Endodermal cell (in vitro differentiated cells): ENCODE measurements around the gene RSPH6A. TPM values are rescaled to one million over a fixed set of nuclear protein-coding genes. Genes with fewer than 3 reads are reported as not detected.
A peak's percentile ranks its signal among the peaks of the same experiment; 100 is the strongest.

ENCODE experiments used
- DNase-seq: peaks from one replicate; pipeline ENCODE4 v3.0.0-alpha.2; 2017
- H3K27ac ChIP-seq: 2 replicates; pipeline ENCODE4 v1.5.1; 2013; ENCODE audit warnings: mild to moderate bottlenecking, low read depth, low read length, moderate library complexity
- H3K27me3 ChIP-seq: 2 replicates; pipeline ENCODE4 v1.6.1; 2013; ENCODE audit warnings: mild to moderate bottlenecking, low read length, moderate library complexity; ENCODE audit not compliant: insufficient read depth, control insufficient read depth, poor library complexity, severe bottlenecking
- H3K36me3 ChIP-seq: 2 replicates; pipeline ENCODE4 v1.7.0; 2013; ENCODE audit warnings: mild to moderate bottlenecking, low read length, moderate library complexity; ENCODE audit not compliant: control insufficient read depth, insufficient read depth
- H3K4me1 ChIP-seq: one replicate; pipeline ENCODE4 v1.7.0; 2013; ENCODE audit warnings: low read length; ENCODE audit not compliant: control insufficient read depth, insufficient read depth
- H3K4me3 ChIP-seq: 2 replicates; pipeline ENCODE4 v1.5.1; 2013; ENCODE audit warnings: mild to moderate bottlenecking, low read length, moderate library complexity
- H3K9ac ChIP-seq: 2 replicates; pipeline ENCODE4 v1.6.1; 2013; ENCODE audit warnings: mild to moderate bottlenecking, low read length, moderate library complexity; ENCODE audit not compliant: poor library complexity, severe bottlenecking; ENCODE audit errors: extremely low read depth
- H3K9me3 ChIP-seq: 2 replicates; pipeline ENCODE4 v1.6.1; 2013; ENCODE audit warnings: mild to moderate bottlenecking, low read length, moderate library complexity; ENCODE audit not compliant: control insufficient read depth
- H3K27ac Mint-ChIP-seq: 2 replicates; pipeline ENCODE4 v1.8.0; 2020; ENCODE audit warnings: mixed read lengths
- H3K27me3 Mint-ChIP-seq: 2 replicates; pipeline ENCODE4 v1.8.0; 2021; ENCODE audit warnings: mild to moderate bottlenecking, mixed read lengths; ENCODE audit not compliant: insufficient read depth
- H3K36me3 Mint-ChIP-seq: 2 replicates; pipeline ENCODE4 v1.8.0; 2020; ENCODE audit warnings: low read depth, mixed read lengths
- H3K4me1 Mint-ChIP-seq: 2 replicates; pipeline ENCODE4 v1.8.0; 2020; ENCODE audit warnings: mixed read lengths
- H3K4me3 Mint-ChIP-seq: 2 replicates; pipeline ENCODE4 v1.8.0; 2020; ENCODE audit warnings: mild to moderate bottlenecking, moderate library complexity, mixed read lengths
- H3K9me3 Mint-ChIP-seq: 2 replicates; pipeline ENCODE4 v1.8.0; 2020; ENCODE audit warnings: mild to moderate bottlenecking, mixed read lengths
- CTCF ChIP-seq: fragments of 200-600 bp; sonication (generic); conservative IDR thresholded peaks from 2 replicates; pipeline ENCODE4 v1.5.0; 2021; ENCODE audit warnings: antibody characterized with exemption, mild to moderate bottlenecking
- WGBS, 2 experiments: methylation state at CpG; one replicate each; pipeline versions ENCODE4 v1.1.5 to v1.1.7; 2013; ENCODE audit warnings: missing lambda C conversion rate in 2 of 2, mixed read lengths in 1 of 2; ENCODE audit not compliant: insufficient coverage in 1 of 2, insufficient read length in 1 of 2; 5-methylcytosine and 5-hydroxymethylcytosine counted together
- total RNA-seq, 2 donors: library from RNA; stranded (reverse); fragmentation: NEBNext Ultra II Directional in 1 of 2; extraction: Animal tissue kit (Norgen Biotek cat#: 25700) in 1 of 2; gene quantifications; 2 replicates in 1 of 2; 3 replicates in 1 of 2; pipeline ENCODE4 v1.2.1, GENCODE V29; 2021

The RSPH6A gene
- total RNA-seq, 2 donors from 2014 or later = 0.53 TPM

- peaks cover 2% of the 10 kb centered on the region for H3K36me3 Mint-ChIP-seq
- Histone ChIP-seq H3K9me3 (no peaks in the 10 kb centered on the region), H3K9ac (no peak overlapping the region), H3K27ac (no peak overlapping the region), H3K27me3 (no peaks in the 10 kb centered on the region), H3K36me3 (no peaks in the 10 kb centered on the region), H3K4me3 (no peak overlapping the region), H3K4me1 (peaks cover 7% of the 10 kb centered on the region)
- WGBS, 2 experiments = 94 to 97% methylated on average over 5 to 6 of the region's 6 CpGs
- no peak overlapping the region for H3K27ac Mint-ChIP-seq
- no peak for TF ChIP-seq CTCF
- H3K27me3 Mint-ChIP-seq = no peaks in the 10 kb centered on the region
- no peak for DNase-seq
- H3K4me1 Mint-ChIP-seq = peaks cover 5% of the 10 kb centered on the region
- no peaks in the 10 kb centered on the region for H3K9me3 Mint-ChIP-seq
- H3K4me3 Mint-ChIP-seq = no peak overlapping the region
Measured at GRCh38 chr19:45812297-45812696, 2.8 kb downstream of the RSPH6A start.

GRCh38 chr19:45809643-45810159, 5.4 kb downstream of the RSPH6A start:
- Mint-ChIP-seq H3K4me3 (no peak overlapping the region), H3K27ac (peak overlapping the region; percentile 46), H3K4me1 (peaks cover 1% of the 10 kb centered on the region), H3K27me3 (peaks cover 7% of the 10 kb centered on the region), H3K36me3 (peaks cover 2% of the 10 kb centered on the region), H3K9me3 (no peaks in the 10 kb centered on the region)
- H3K9me3 ChIP-seq = no peaks in the 10 kb centered on the region
- DNase-seq = peak; percentile 71
- no peaks in the 10 kb centered on the region for H3K4me1 ChIP-seq
- no peaks in the 10 kb centered on the region for H3K27me3 ChIP-seq
- no peak overlapping the region for H3K27ac ChIP-seq
- H3K9ac ChIP-seq = no peak overlapping the region
- H3K4me3 ChIP-seq = no peak overlapping the region
- no peak for TF ChIP-seq CTCF
- H3K36me3 ChIP-seq = no peaks in the 10 kb centered on the region
- WGBS, 2 experiments = 68 to 78% methylated on average over 3 to 6 of the region's 7 CpGs

GRCh38 chr19:45805719-45806118, 9.4 kb downstream of the RSPH6A start:
- DNase-seq = no peak
- no peaks in the 10 kb centered on the region for H3K4me1 Mint-ChIP-seq
- no peak for TF ChIP-seq CTCF
- Histone ChIP-seq H3K9ac (no peak overlapping the region), H3K4me3 (no peak overlapping the region), H3K27me3 (no peaks in the 10 kb centered on the region), H3K27ac (no peak overlapping the region), H3K36me3 (no peaks in the 10 kb centered on the region), H3K9me3 (no peaks in the 10 kb centered on the region), H3K4me1 (no peaks in the 10 kb centered on the region)
- peaks cover 18% of the 10 kb centered on the region for H3K27me3 Mint-ChIP-seq
- H3K36me3 Mint-ChIP-seq = no peaks in the 10 kb centered on the region
- H3K9me3 Mint-ChIP-seq = no peaks in the 10 kb centered on the region
- no peak overlapping the region for H3K4me3 Mint-ChIP-seq
- H3K27ac Mint-ChIP-seq = no peak overlapping the region
